Peyer's patch (tissue), 4 donors: ENCODE results near the gene RAP1A. TPM values are rescaled to one million over a fixed set of nuclear protein-coding genes. Genes with fewer than 3 reads are reported as not detected.

Experiments
- DNase-seq, 3 donors: peaks; one replicate each; pipeline ENCODE4 v3.0.0-alpha.2; 2017 to 2019
- H3K27ac ChIP-seq, 4 donors: fragments of 200-600 bp; sonication (generic); one replicate each; pipeline ENCODE4 v1.5.1; 2016 to 2019
- H3K27me3 ChIP-seq, 2 donors: fragments of 200-600 bp; sonication (generic); one replicate each; pipeline ENCODE4 v1.5.1; 2019
- H3K36me3 ChIP-seq, 3 donors: fragments of 200-600 bp; sonication (generic); one replicate each; pipeline ENCODE4 v1.5.1; 2016 to 2019
- H3K4me1 ChIP-seq, 4 donors: fragments of 200-600 bp; sonication (generic); one replicate each; pipeline ENCODE4 v1.5.1; 2016 to 2019
- H3K4me3 ChIP-seq, 4 donors: fragments of 200-600 bp; sonication (generic); 1 replicate in 3 of 4; 2 replicates in 1 of 4; pipeline ENCODE4 v1.5.1; 2016 to 2019; ENCODE audit warnings: mild to moderate bottlenecking in 1 of 4
- H3K9me3 ChIP-seq, 4 donors: fragments of 200-600 bp; sonication (generic); one replicate each; pipeline ENCODE4 v1.5.1; 2016 to 2019; ENCODE audit warnings: mild to moderate bottlenecking in 1 of 4
- CTCF ChIP-seq, 6 experiments: fragments of 450-650 bp in 4 of 6; fragments of 200-600 bp in 2 of 6; sonication (generic) in 1 of 6; IDR thresholded peaks; one replicate each; pipeline ENCODE4 v1.5.1; 2017 to 2019; ENCODE audit warnings: antibody characterized with exemption in 6 of 6, mild to moderate bottlenecking in 3 of 6, moderate library complexity in 1 of 6
- POLR2A ChIP-seq, 2 donors: fragments of 450-650 bp; IDR thresholded peaks; one replicate each; pipeline ENCODE4 v1.5.1; 2017; ENCODE audit warnings: antibody characterized with exemption in 2 of 2, mild to moderate bottlenecking in 2 of 2, moderate library complexity in 2 of 2
- total RNA-seq, 4 donors: library from RNA; depleted of rRNA; stranded (reverse); fragments of >200 nt; gene quantifications; one replicate each; pipeline ENCODE4 v1.1.0, GENCODE V29; 2016

Gene RAP1A
- total RNA-seq, 4 donors from 2014 or later: 16.5 to 66.0 (median 46.2) TPM

GRCh38 chr1:111690306-111690617 is 70.7 kb downstream of the RAP1A start:
- no peaks in the 10 kb centered on the region for H3K9me3 ChIP-seq
- H3K27me3 ChIP-seq: no peaks in the 10 kb centered on the region
- no peak overlapping the region for H3K27ac ChIP-seq
- no peak overlapping the region for H3K4me3 ChIP-seq
- no peak for DNase-seq
- TF ChIP-seq CTCF (IDR thresholded peaks at IDR 0.05): no peak
- TF ChIP-seq POLR2A (IDR thresholded peaks at IDR 0.05): no peak
- peaks cover 0 to 23% (median 0%) of the 10 kb centered on the region in 3 donors for H3K36me3 ChIP-seq
- no peaks in the 10 kb centered on the region for H3K4me1 ChIP-seq

- Histone ChIP-seq H3K27me3 (no peaks in the 10 kb centered on the region), H3K4me1 (no peaks in the 10 kb centered on the region), H3K27ac (no peak overlapping the region), H3K4me3 (no peak overlapping the region), H3K9me3 (no peaks in the 10 kb centered on the region), H3K36me3 (peaks cover 0 to 36% (median 0%) of the 10 kb centered on the region in 3 donors)
- no peak for TF ChIP-seq POLR2A (IDR thresholded peaks at IDR 0.05)
- no peak for DNase-seq
These were observed 72.3 kb downstream of the RAP1A start for GRCh38 chr1:111691886-111692285.

DNA sequence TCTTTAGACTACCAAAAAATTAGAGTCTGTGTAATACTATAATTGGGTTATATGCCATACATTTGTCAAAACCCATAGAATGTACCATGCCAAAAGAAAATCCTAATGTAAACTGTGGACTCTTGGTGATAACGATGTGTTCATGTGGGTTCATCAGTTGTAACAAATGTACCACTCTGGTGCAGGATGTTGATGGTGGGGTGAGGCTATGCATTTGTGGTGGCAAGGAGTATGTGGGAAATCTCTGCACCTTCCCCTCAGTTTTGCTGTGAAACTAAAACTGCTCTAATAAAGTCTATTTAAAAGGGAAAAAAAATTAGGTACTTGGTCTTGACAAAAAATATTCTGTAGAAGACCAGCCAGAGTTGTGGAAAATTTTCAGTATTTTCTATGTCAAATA is 76.2 kb downstream of the RAP1A start:
- Histone ChIP-seq H3K27me3 (no peaks in the 10 kb centered on the region), H3K27ac (no peak overlapping the region), H3K4me3 (no peak overlapping the region), H3K9me3 (no peaks in the 10 kb centered on the region), H3K36me3 (peaks cover 0 to 75% (median 0%) of the 10 kb centered on the region in 3 donors), H3K4me1 (no peaks in the 10 kb centered on the region)
- no peak for DNase-seq
- TF ChIP-seq CTCF (IDR thresholded peaks at IDR 0.05): no peak
- no peak for TF ChIP-seq POLR2A (IDR thresholded peaks at IDR 0.05)

- no peak for TF ChIP-seq CTCF (IDR thresholded peaks at IDR 0.05)
- TF ChIP-seq POLR2A (IDR thresholded peaks at IDR 0.05): no peak
- H3K27me3 ChIP-seq: no peaks in the 10 kb centered on the region
- H3K4me1 ChIP-seq: no peaks in the 10 kb centered on the region
- no peak for DNase-seq
- peaks cover 0 to 80% (median 0%) of the 10 kb centered on the region in 3 donors for H3K36me3 ChIP-seq
- no peaks in the 10 kb centered on the region for H3K9me3 ChIP-seq
- no peak overlapping the region for H3K4me3 ChIP-seq
- no peak overlapping the region for H3K27ac ChIP-seq
These were observed 76.7 kb downstream of the RAP1A start for GRCh38 chr1:111696330-111696729.

DNA sequence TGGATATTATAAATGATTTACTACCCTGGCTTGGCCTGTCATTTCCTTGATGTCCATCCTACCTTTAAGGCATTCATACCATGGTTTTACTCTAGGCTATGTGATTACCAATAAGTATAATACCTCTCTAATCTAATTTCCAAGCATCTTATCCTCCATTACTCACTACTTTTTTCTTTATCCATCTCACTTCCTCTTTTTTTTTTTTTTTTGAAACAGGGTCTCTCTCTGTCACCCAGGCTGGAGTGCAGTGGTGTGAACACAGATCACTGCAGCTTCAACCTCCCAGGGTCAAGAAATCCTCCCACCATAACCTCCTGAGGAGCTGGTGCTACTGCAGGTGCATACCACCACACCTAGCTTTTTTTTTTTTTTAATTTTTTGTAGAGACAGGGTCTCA is 79.7 kb downstream of the RAP1A start:
- H3K36me3 ChIP-seq: peaks cover 0 to 86% (median 0%) of the 10 kb centered on the region in 3 donors

DNA sequence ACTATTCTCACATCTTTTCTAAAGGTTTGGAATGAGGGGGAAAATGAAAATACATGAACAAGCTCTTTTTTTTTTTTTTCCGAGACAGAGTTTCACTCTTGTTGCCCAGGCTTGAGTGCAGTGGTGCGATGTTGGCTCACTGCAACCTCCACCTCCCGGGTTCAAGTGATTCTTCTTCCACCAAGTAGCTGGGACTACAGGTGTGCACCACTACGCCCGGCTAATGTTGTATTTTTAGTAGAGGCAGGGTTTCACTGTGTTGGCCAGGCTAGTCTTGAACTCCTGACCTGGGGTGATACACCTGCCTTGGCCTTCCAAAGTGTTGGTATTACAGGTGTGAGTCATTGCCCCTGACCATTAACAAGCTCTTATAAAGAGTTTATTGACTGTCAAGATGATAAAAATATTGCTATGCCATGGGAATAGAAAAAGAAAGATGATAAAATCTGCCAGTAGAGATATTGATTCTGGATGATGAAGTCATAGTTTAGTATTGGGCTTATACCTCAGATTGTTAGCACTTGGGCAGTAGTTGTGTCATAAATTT is 83.0 kb downstream of the RAP1A start:
- TF ChIP-seq CTCF (IDR thresholded peaks at IDR 0.05) (no peak), POLR2A (IDR thresholded peaks at IDR 0.05) (no peak)
- H3K36me3 ChIP-seq: peaks cover 0 to 83% (median 0%) of the 10 kb centered on the region in 3 donors
- no peaks in the 10 kb centered on the region for H3K27me3 ChIP-seq
- no peaks in the 10 kb centered on the region for H3K9me3 ChIP-seq
- no peaks in the 10 kb centered on the region for H3K4me1 ChIP-seq
- H3K27ac ChIP-seq: no peak overlapping the region
- no peak for DNase-seq
- H3K4me3 ChIP-seq: no peak overlapping the region

More for the DNA sequence above, 79.7 kb downstream of the RAP1A start:
- H3K4me3 ChIP-seq: no peak overlapping the region
- no peaks in the 10 kb centered on the region for H3K27me3 ChIP-seq
- H3K9me3 ChIP-seq: no peaks in the 10 kb centered on the region
- TF ChIP-seq CTCF (IDR thresholded peaks at IDR 0.05): no peak
- TF ChIP-seq POLR2A (IDR thresholded peaks at IDR 0.05): no peak
- no peak overlapping the region for H3K27ac ChIP-seq
- no peak for DNase-seq
- no peaks in the 10 kb centered on the region for H3K4me1 ChIP-seq
